Endodermal cell (in vitro differentiated cells): ENCODE results near the gene LEAP2. TPM values are rescaled to one million over a fixed set of nuclear protein-coding genes. Genes with fewer than 3 reads are reported as not detected.

ENCODE experiments used
- DNase-seq: peaks from one replicate; pipeline ENCODE4 v3.0.0-alpha.2; 2017
- H3K27ac ChIP-seq: 2 replicates; pipeline ENCODE4 v1.5.1; 2013; ENCODE audit warnings: mild to moderate bottlenecking, low read depth, low read length, moderate library complexity
- H3K27me3 ChIP-seq: 2 replicates; pipeline ENCODE4 v1.6.1; 2013; ENCODE audit warnings: mild to moderate bottlenecking, low read length, moderate library complexity; ENCODE audit not compliant: insufficient read depth, control insufficient read depth, poor library complexity, severe bottlenecking
- H3K36me3 ChIP-seq: 2 replicates; pipeline ENCODE4 v1.7.0; 2013; ENCODE audit warnings: mild to moderate bottlenecking, low read length, moderate library complexity; ENCODE audit not compliant: control insufficient read depth, insufficient read depth
- H3K4me1 ChIP-seq: one replicate; pipeline ENCODE4 v1.7.0; 2013; ENCODE audit warnings: low read length; ENCODE audit not compliant: control insufficient read depth, insufficient read depth
- H3K4me3 ChIP-seq: 2 replicates; pipeline ENCODE4 v1.5.1; 2013; ENCODE audit warnings: mild to moderate bottlenecking, low read length, moderate library complexity
- H3K9ac ChIP-seq: 2 replicates; pipeline ENCODE4 v1.6.1; 2013; ENCODE audit warnings: mild to moderate bottlenecking, low read length, moderate library complexity; ENCODE audit not compliant: poor library complexity, severe bottlenecking; ENCODE audit errors: extremely low read depth
- H3K9me3 ChIP-seq: 2 replicates; pipeline ENCODE4 v1.6.1; 2013; ENCODE audit warnings: mild to moderate bottlenecking, low read length, moderate library complexity; ENCODE audit not compliant: control insufficient read depth
- H3K27ac Mint-ChIP-seq: 2 replicates; pipeline ENCODE4 v1.8.0; 2020; ENCODE audit warnings: mixed read lengths
- H3K27me3 Mint-ChIP-seq: 2 replicates; pipeline ENCODE4 v1.8.0; 2021; ENCODE audit warnings: mild to moderate bottlenecking, mixed read lengths; ENCODE audit not compliant: insufficient read depth
- H3K36me3 Mint-ChIP-seq: 2 replicates; pipeline ENCODE4 v1.8.0; 2020; ENCODE audit warnings: low read depth, mixed read lengths
- H3K4me1 Mint-ChIP-seq: 2 replicates; pipeline ENCODE4 v1.8.0; 2020; ENCODE audit warnings: mixed read lengths
- H3K4me3 Mint-ChIP-seq: 2 replicates; pipeline ENCODE4 v1.8.0; 2020; ENCODE audit warnings: mild to moderate bottlenecking, moderate library complexity, mixed read lengths
- H3K9me3 Mint-ChIP-seq: 2 replicates; pipeline ENCODE4 v1.8.0; 2020; ENCODE audit warnings: mild to moderate bottlenecking, mixed read lengths
- CTCF ChIP-seq: fragments of 200-600 bp; sonication (generic); conservative IDR thresholded peaks from 2 replicates; pipeline ENCODE4 v1.5.0; 2021; ENCODE audit warnings: antibody characterized with exemption, mild to moderate bottlenecking
- WGBS, 2 experiments: methylation state at CpG; one replicate each; pipeline versions ENCODE4 v1.1.5 to v1.1.7; 2013; ENCODE audit warnings: missing lambda C conversion rate in 2 of 2, mixed read lengths in 1 of 2; ENCODE audit not compliant: insufficient coverage in 1 of 2, insufficient read length in 1 of 2; 5-methylcytosine and 5-hydroxymethylcytosine counted together
- total RNA-seq, 2 donors: library from RNA; stranded (reverse); fragmentation: NEBNext Ultra II Directional in 1 of 2; extraction: Animal tissue kit (Norgen Biotek cat#: 25700) in 1 of 2; gene quantifications; 2 replicates in 1 of 2; 3 replicates in 1 of 2; pipeline ENCODE4 v1.2.1, GENCODE V29; 2021

The LEAP2 gene
- total RNA-seq, 2 donors from 2014 or later, result 0.92 to 0.95 TPM

GRCh38 chr5:132831095-132831860 lies 42.2 kb upstream of the LEAP2 start:
- Histone ChIP-seq H3K27ac (no peak overlapping the region), H3K4me3 (peak overlapping the region; percentile 74), H3K9me3 (no peaks in the 10 kb centered on the region), H3K4me1 (no peaks in the 10 kb centered on the region), H3K36me3 (no peaks in the 10 kb centered on the region), H3K27me3 (peaks cover 51% of the 10 kb centered on the region), H3K9ac (no peak overlapping the region)
- H3K27me3 Mint-ChIP-seq, result peaks cover 57% of the 10 kb centered on the region
- H3K4me1 Mint-ChIP-seq, result peaks cover 12% of the 10 kb centered on the region
- no peak overlapping the region for H3K27ac Mint-ChIP-seq
- H3K36me3 Mint-ChIP-seq, result no peaks in the 10 kb centered on the region
- WGBS, 2 experiments, result 89% methylated on average over 8 to 15 of the region's 15 CpGs
- H3K4me3 Mint-ChIP-seq, result peak overlapping the region; percentile 71
- H3K9me3 Mint-ChIP-seq, result no peaks in the 10 kb centered on the region
- DNase-seq, result no peak
- no peak for TF ChIP-seq CTCF

GRCh38 chr5:132832612-132833011 lies 40.9 kb upstream of the LEAP2 start:
- H3K27ac ChIP-seq, result no peak overlapping the region
- 90% methylated on average over 5 of the region's 5 CpGs; no CpG with 5 or more reads in 1 of the 2 experiments for WGBS, 2 experiments
- DNase-seq, result no peak
- H3K9me3 ChIP-seq, result no peaks in the 10 kb centered on the region
- no peak overlapping the region for H3K27ac Mint-ChIP-seq
- peaks cover 43% of the 10 kb centered on the region for H3K27me3 Mint-ChIP-seq
- no peak overlapping the region for H3K4me3 ChIP-seq
- H3K27me3 ChIP-seq, result peaks cover 37% of the 10 kb centered on the region
- H3K9ac ChIP-seq, result no peak overlapping the region
- H3K4me3 Mint-ChIP-seq, result no peak overlapping the region
- H3K9me3 Mint-ChIP-seq, result no peaks in the 10 kb centered on the region
- H3K4me1 Mint-ChIP-seq, result peaks cover 7% of the 10 kb centered on the region
- no peak for TF ChIP-seq CTCF
- no peaks in the 10 kb centered on the region for H3K36me3 ChIP-seq
- H3K36me3 Mint-ChIP-seq, result no peaks in the 10 kb centered on the region
- no peaks in the 10 kb centered on the region for H3K4me1 ChIP-seq

GRCh38 chr5:132834057-132834456 lies 39.4 kb upstream of the LEAP2 start:
- H3K4me1 ChIP-seq, result no peaks in the 10 kb centered on the region
- WGBS, 2 experiments, result 91% methylated on average over 3 of the region's 3 CpGs; no CpG with 5 or more reads in 1 of the 2 experiments
- Mint-ChIP-seq H3K4me1 (peaks cover 5% of the 10 kb centered on the region), H3K27me3 (peaks cover 29% of the 10 kb centered on the region), H3K27ac (no peak overlapping the region), H3K9me3 (no peaks in the 10 kb centered on the region), H3K36me3 (no peaks in the 10 kb centered on the region), H3K4me3 (no peak overlapping the region)
- no peaks in the 10 kb centered on the region for H3K36me3 ChIP-seq
- H3K27ac ChIP-seq, result no peak overlapping the region
- peak; percentile 11 for DNase-seq
- no peak for TF ChIP-seq CTCF
- peaks cover 23% of the 10 kb centered on the region for H3K27me3 ChIP-seq
- no peak overlapping the region for H3K9ac ChIP-seq
- H3K4me3 ChIP-seq, result no peak overlapping the region
- H3K9me3 ChIP-seq, result no peaks in the 10 kb centered on the region
